IMR-90 (cell line): ENCODE data around the gene LIMS4. TPM values are rescaled to one million over a fixed set of nuclear protein-coding genes. Genes with fewer than 3 reads are reported as not detected.
"Not testable (repeated sequence)": the region's sequence is repeated elsewhere in the genome, so short reads cannot be mapped to it uniquely, and the experiment has no call there.

Experiments
- ATAC-seq: fragments of 200-7000 bp; cut with Tn5 transposase; 2 replicates; pipeline ENCODE4 v1.9.1; 2020; ENCODE audit warnings: low read depth, mild to moderate bottlenecking, moderate library complexity
- BruUV-seq: library from RNA; stranded (reverse); fragments of 400-500 nt; replicated peaks from 2 replicates; lab custom pipeline; 2021; lab: Mats Ljungman, UMichigan
- CTCF ChIA-PET: fragments of 300-600 bp; formaldehyde crosslinking; extraction: SDS; loops from one replicate; lab custom pipeline; 2021; ENCODE audit warnings: antibody characterized with exemption; lab: Yijun Ruan, JAX
- POLR2A ChIA-PET: fragments of 300-600 bp; sonication (Branson Sonifier 250); formaldehyde crosslinking; loops from one replicate; lab custom pipeline; 2022; ENCODE audit warnings: antibody characterized with exemption; ENCODE audit not compliant: unreplicated experiment; lab: Charles Lee
- DNase-seq: peaks from one replicate; pipeline ENCODE4 v3.0.0; 2013
- H2AFZ ChIP-seq: replicated peaks from 2 replicates; pipeline ENCODE3; 2013; ENCODE audit warnings: low read length, mild to moderate bottlenecking; ENCODE audit not compliant: poor library complexity
- H2AK5ac ChIP-seq: 2 replicates; pipeline ENCODE4 v1.6.1; 2013; ENCODE audit warnings: low read depth, low read length, inconsistent platforms
- H2AK9ac ChIP-seq: replicated peaks from 2 replicates; pipeline ENCODE3; 2013; ENCODE audit warnings: mild to moderate bottlenecking, low read depth, low read length, moderate library complexity; ENCODE audit not compliant: poor library complexity
- H2BK120ac ChIP-seq: 2 replicates; pipeline ENCODE4 v1.6.1; 2013; ENCODE audit warnings: low read depth, low read length, inconsistent platforms
- H2BK15ac ChIP-seq: 3 replicates; pipeline ENCODE4 v1.6.1; 2013; ENCODE audit warnings: low read depth, low read length, inconsistent platforms
- H2BK20ac ChIP-seq: 2 replicates; pipeline ENCODE4 v1.6.1; 2013; ENCODE audit warnings: low read depth, mild to moderate bottlenecking, inconsistent platforms, low read length, moderate library complexity
- H2BK5ac ChIP-seq: 2 replicates; pipeline ENCODE4 v1.6.1; 2013; ENCODE audit warnings: mild to moderate bottlenecking, low read depth, low read length, inconsistent platforms; ENCODE audit not compliant: poor library complexity, severe bottlenecking
- H3K14ac ChIP-seq: replicated peaks from 2 replicates; pipeline ENCODE4 v1.6.1; 2013; ENCODE audit warnings: low read depth, low read length, inconsistent platforms
- H3K18ac ChIP-seq: 2 replicates; pipeline ENCODE4 v1.6.1; 2013; ENCODE audit warnings: low read depth, low read length, control low read depth
- H3K23ac ChIP-seq: 2 replicates; pipeline ENCODE4 v1.6.1; 2013; ENCODE audit warnings: low read depth, low read length, inconsistent platforms
- H3K27ac ChIP-seq: 2 replicates; pipeline ENCODE4 v1.5.1; 2013; ENCODE audit warnings: mild to moderate bottlenecking, control low read depth, low read length; ENCODE audit not compliant: insufficient read depth
- H3K27me3 ChIP-seq: 2 replicates; pipeline ENCODE4 v1.6.1; 2013; ENCODE audit warnings: low read length; ENCODE audit not compliant: control insufficient read depth, insufficient read depth
- H3K36me3 ChIP-seq: 2 replicates; pipeline ENCODE4 v1.6.1; 2013; ENCODE audit warnings: low read length, mixed read lengths; ENCODE audit not compliant: control insufficient read depth, insufficient read depth
- H3K4ac ChIP-seq: 2 replicates; pipeline ENCODE4 v1.6.1; 2013; ENCODE audit warnings: low read depth, low read length, inconsistent platforms
- H3K4me1 ChIP-seq: 2 replicates; pipeline ENCODE4 v1.6.1; 2013; ENCODE audit warnings: low read length, mixed read lengths; ENCODE audit not compliant: control insufficient read depth, insufficient read depth
- H3K4me2 ChIP-seq: 2 replicates; pipeline ENCODE4 v1.6.1; 2013; ENCODE audit warnings: low read depth, mild to moderate bottlenecking, control low read depth, low read length, moderate library complexity
- H3K4me3 ChIP-seq: 2 replicates; pipeline ENCODE4 v1.5.1; 2013; ENCODE audit warnings: low read depth, mild to moderate bottlenecking, control low read depth, low read length, moderate library complexity; ENCODE audit not compliant: insufficient read depth
- H3K56ac ChIP-seq: 2 replicates; pipeline ENCODE4 v1.6.1; 2013; ENCODE audit warnings: low read length, inconsistent platforms; ENCODE audit not compliant: insufficient read depth; ENCODE audit errors: extremely low read depth
- H3K79me1 ChIP-seq, 2 experiments: 2 replicates each; pipeline ENCODE4 v1.6.1; 2013; ENCODE audit warnings: low read length in 2 of 2, inconsistent platforms in 1 of 2, low read depth in 1 of 2
- H3K9ac ChIP-seq: 2 replicates; pipeline ENCODE4 v1.6.1; 2013; ENCODE audit warnings: low read depth, low read length, control low read depth
- H3K9me1 ChIP-seq: 2 replicates; pipeline ENCODE4 v1.6.1; 2013; ENCODE audit warnings: low read length, inconsistent platforms; ENCODE audit not compliant: insufficient read depth
- H3K9me3 ChIP-seq: 2 replicates; pipeline ENCODE4 v1.6.1; 2013; ENCODE audit warnings: low read length; ENCODE audit not compliant: control insufficient read depth, insufficient read depth
- H4K20me1 ChIP-seq: 2 replicates; pipeline ENCODE4 v1.6.1; 2013; ENCODE audit warnings: low read length, inconsistent platforms; ENCODE audit not compliant: insufficient read depth
- H4K5ac ChIP-seq: 2 replicates; pipeline ENCODE4 v1.6.1; 2013; ENCODE audit warnings: mild to moderate bottlenecking, low read depth, low read length, control low read depth
- H4K8ac ChIP-seq, 2 experiments: 2 replicates each; pipeline ENCODE4 v1.6.1; 2013; ENCODE audit warnings: low read depth in 2 of 2, low read length in 2 of 2, control low read depth in 1 of 2, inconsistent platforms in 1 of 2
- H4K91ac ChIP-seq: 2 replicates; pipeline ENCODE4 v1.6.1; 2013; ENCODE audit warnings: low read depth, low read length, inconsistent platforms; ENCODE audit not compliant: insufficient read depth
- WGBS, 2 experiments: methylation state at CpG; one replicate each; pipeline versions ENCODE4 v1.1.5 to v1.1.7; 2013; ENCODE audit warnings: missing lambda C conversion rate in 2 of 2; ENCODE audit not compliant: insufficient read length in 1 of 2; ENCODE audit errors: extremely low coverage in 2 of 2; 5-methylcytosine and 5-hydroxymethylcytosine counted together
- dilution Hi-C: fragments of 300-500 bp; cut with HindIII; formaldehyde crosslinking; loops from one replicate; pipeline ENCODE4 v1.14.3; 2018; ENCODE audit warnings: low sequenced_read_pairs; ENCODE audit not compliant: unreplicated experiment
- in situ Hi-C: fragments of 300-500 bp; cut with MboI; formaldehyde crosslinking; loops from 3 replicates; pipeline ENCODE4 v1.14.3; 2019; ENCODE audit warnings: low sequenced_read_pairs, inconsistent platforms, mixed read lengths
- intact Hi-C: fragments of 100-400 bp; cut with micrococcal nuclease; formaldehyde crosslinking; loops from 2 replicates; pipeline ENCODE4 v1.10.0; 2022
- polyA plus RNA-seq, 3 experiments: library from polyadenylated mRNA; depleted of rRNA; stranded (reverse); fragments of >200 nt; gene quantifications; 2 replicates each; pipeline ENCODE4 v1.2.3, GENCODE V29; 2012; ENCODE audit warnings: low replicate concordance in 1 of 3
- total RNA-seq: library from RNA; depleted of rRNA; stranded (reverse); fragments of >200 nt; gene quantifications from 2 replicates; pipeline ENCODE4 v1.2.3, GENCODE V29; 2012

Gene LIMS4
- total and polyA plus RNA-seq, 2 of the 4 experiments (the other 2 are of a cell fraction): 3.6 to 5.2 TPM

DNA sequence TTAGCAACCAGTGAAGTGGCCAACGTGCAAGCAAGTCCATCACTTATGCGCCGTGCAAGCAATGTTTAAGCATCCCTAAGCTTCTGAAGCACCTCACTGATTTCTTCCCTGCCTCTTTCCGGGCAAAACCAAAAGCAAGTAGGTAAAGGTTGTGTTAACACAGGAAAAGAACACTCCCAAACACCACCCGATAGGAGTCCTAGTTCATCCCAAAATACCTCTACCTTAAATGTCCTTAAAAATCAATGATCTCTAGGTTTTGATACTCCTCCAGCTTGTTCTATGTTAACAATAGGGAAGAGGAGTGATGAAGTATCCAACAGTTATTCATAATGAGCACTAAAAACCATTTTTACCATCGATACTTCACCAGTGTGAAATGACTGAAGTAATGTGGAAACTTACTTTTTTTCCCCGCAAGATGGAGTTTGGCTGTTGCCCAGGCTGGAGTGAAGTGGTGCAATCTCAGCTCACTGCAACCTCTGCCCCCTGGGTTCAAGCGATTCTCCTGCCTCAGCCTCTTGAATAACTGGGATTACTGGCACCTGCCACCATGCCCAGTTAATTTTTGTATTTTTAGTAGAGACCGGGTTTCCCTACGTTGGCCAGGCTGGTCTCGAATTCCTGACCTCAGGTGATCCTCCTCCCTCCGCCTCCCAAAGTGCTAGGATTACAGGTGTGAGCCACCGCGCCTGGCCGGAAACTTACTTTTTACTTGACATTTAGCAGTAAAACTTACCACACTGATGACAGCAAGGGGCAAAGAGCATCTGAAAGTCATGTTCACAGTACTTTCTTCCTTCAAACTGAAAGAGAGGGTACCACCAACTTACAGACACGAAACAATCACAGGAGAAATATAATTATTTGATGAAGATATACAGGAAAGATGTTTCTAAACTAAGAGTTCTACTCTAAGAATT lies 16.1 kb downstream of the LIMS4 start:
- H2AFZ ChIP-seq, H4K20me1 ChIP-seq, H3K23ac ChIP-seq, H3K9me3 ChIP-seq, H3K79me1 ChIP-seq, dilution Hi-C loops, H3K4me3 ChIP-seq, H4K5ac ChIP-seq, H3K56ac ChIP-seq, H3K9ac ChIP-seq, H3K4ac ChIP-seq, intact Hi-C loops, H2BK5ac ChIP-seq, H2AK5ac ChIP-seq, CTCF ChIA-PET, H3K18ac ChIP-seq, BruUV-seq, H3K27me3 ChIP-seq, H3K9me1 ChIP-seq, H3K4me2 ChIP-seq, H3K14ac ChIP-seq, H4K91ac ChIP-seq, H2AK9ac ChIP-seq, DNase-seq, H2BK15ac ChIP-seq, ATAC-seq, H4K8ac ChIP-seq, in situ Hi-C loops, H2BK20ac ChIP-seq, H3K4me1 ChIP-seq, H3K27ac ChIP-seq, H3K36me3 ChIP-seq, H2BK120ac ChIP-seq, POLR2A ChIA-PET: not testable (repeated sequence)
- WGBS, 2 experiments: no CpG with 5 or more reads among the region's 16 CpGs

DNA sequence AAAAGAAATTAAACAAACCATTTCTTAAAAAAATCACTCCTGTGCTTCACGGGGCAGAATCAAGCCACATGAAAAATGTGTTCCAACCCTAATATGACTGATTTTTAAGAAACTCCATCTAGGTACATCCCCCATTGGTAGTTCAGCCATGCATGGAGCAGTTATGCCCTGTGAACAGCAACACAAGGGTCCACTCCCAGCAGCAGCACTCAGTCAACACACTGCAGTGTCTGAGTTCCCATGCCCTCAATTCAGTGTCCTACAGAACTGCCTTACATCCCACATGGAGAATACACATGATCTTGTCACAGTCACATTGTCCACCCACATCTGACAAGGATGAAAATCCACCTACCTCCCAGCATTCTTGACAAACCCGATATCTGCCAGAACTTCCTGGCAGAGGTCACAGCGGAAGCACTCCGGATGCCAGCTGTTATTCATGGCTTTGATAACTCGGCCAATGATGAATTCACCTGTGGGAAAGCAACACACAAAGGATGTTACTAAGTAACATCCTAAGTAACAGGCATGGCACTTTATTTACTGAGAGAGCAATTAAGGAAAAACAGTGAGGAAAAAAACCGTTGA lies 17.4 kb downstream of the LIMS4 start:
- H2BK15ac ChIP-seq, H3K9ac ChIP-seq, CTCF ChIA-PET, H2AK9ac ChIP-seq, H3K79me1 ChIP-seq, H4K8ac ChIP-seq, BruUV-seq, H3K18ac ChIP-seq, H3K36me3 ChIP-seq, POLR2A ChIA-PET, H2BK120ac ChIP-seq, H3K9me3 ChIP-seq, H2AK5ac ChIP-seq, DNase-seq, H3K4me2 ChIP-seq, H3K56ac ChIP-seq, H4K91ac ChIP-seq, H3K9me1 ChIP-seq, intact Hi-C loops, H3K4me1 ChIP-seq, H3K4ac ChIP-seq, H2BK5ac ChIP-seq, dilution Hi-C loops, H4K20me1 ChIP-seq, H3K14ac ChIP-seq, H3K23ac ChIP-seq, in situ Hi-C loops, H3K4me3 ChIP-seq, H3K27ac ChIP-seq, H3K27me3 ChIP-seq, H2AFZ ChIP-seq, ATAC-seq, H2BK20ac ChIP-seq, H4K5ac ChIP-seq: not testable (repeated sequence)
- WGBS, 2 experiments: no CpG with 5 or more reads among the region's 6 CpGs
